ENCODE measurements around the gene HAUS2.

DNA sequence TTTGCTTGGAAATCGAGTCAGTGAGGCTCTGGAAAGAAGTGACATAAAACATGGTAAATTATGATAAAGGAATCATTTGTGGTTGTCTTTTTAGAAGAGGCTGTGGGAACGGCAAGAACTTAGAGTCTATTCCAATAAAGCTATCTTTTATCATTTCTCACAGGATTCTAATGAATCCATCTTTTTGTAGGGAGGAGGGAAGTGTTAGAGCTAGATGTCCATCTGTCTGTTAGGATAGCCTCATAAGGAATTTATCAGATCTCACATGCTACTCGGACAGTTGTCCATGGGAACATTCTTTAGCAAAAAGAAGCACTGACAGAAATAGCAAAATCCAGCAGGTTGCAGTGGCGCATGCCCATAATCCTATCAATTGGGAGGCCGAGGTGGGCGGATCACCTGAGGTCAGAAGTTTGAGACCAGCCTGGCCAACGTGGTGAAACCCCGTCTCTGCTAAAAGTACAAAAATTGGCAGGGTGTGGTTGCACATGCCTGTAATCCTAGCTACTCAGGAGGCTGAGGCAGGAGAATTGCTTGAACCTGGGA lies 63.8 kb downstream of the HAUS2 start:
- TF ChIP-seq, protein P1, sequence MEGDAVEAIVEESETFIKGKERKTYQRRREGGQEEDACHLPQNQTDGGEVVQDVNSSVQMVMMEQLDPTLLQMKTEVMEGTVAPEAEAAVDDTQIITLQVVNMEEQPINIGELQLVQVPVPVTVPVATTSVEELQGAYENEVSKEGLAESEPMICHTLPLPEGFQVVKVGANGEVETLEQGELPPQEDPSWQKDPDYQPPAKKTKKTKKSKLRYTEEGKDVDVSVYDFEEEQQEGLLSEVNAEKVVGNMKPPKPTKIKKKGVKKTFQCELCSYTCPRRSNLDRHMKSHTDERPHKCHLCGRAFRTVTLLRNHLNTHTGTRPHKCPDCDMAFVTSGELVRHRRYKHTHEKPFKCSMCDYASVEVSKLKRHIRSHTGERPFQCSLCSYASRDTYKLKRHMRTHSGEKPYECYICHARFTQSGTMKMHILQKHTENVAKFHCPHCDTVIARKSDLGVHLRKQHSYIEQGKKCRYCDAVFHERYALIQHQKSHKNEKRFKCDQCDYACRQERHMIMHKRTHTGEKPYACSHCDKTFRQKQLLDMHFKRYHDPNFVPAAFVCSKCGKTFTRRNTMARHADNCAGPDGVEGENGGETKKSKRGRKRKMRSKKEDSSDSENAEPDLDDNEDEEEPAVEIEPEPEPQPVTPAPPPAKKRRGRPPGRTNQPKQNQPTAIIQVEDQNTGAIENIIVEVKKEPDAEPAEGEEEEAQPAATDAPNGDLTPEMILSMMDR (IDR thresholded peaks at IDR 0.05; ENCODE audit: low read depth, low read length), result no peak
- no peak for TF ChIP-seq POLR2A (IDR thresholded peaks at IDR 0.05; ENCODE audit: extremely low read depth, insufficient read length)

Measured in NB4 (cell line).